Spleen (tissue), 11 donors: Measurements from ENCODE around the gene PPP1R3C. TPM values are rescaled to one million over a fixed set of nuclear protein-coding genes. Genes with fewer than 3 reads are reported as not detected.
A peak's percentile ranks its signal among the peaks of the same experiment; 100 is the strongest.

Experiments used
- DNase-seq: peaks from one replicate; pipeline ENCODE4 v3.0.0-alpha.2; 2020
- H3K27ac ChIP-seq, 8 donors: fragments of 200-600 bp; sonication (generic) in 7 of 8; 1 replicate in 4 of 8; 2 replicates in 4 of 8; pipeline versions ENCODE4 v1.5.0 to v1.8.0; 2016 to 2021; ENCODE audit warnings: inconsistent platforms in 4 of 8, mild to moderate bottlenecking in 4 of 8, moderate library complexity in 1 of 8
- H3K27me3 ChIP-seq, 7 donors: fragments of 200-600 bp; sonication (generic) in 6 of 7; replicated peaks in 1 of 7; 1 replicate in 4 of 7; 2 replicates in 3 of 7; pipeline versions ENCODE4 v1.5.0 to v1.8.0; 2016 to 2021; ENCODE audit warnings: inconsistent platforms in 3 of 7, mild to moderate bottlenecking in 1 of 7
- H3K36me3 ChIP-seq, 6 donors: fragments of 200-600 bp; sonication (generic) in 5 of 6; 1 replicate in 4 of 6; 2 replicates in 2 of 6; pipeline versions ENCODE4 v1.5.0 to v1.8.0; 2016 to 2021; ENCODE audit warnings: inconsistent platforms in 2 of 6
- H3K4me1 ChIP-seq, 6 donors: fragments of 200-600 bp; sonication (generic) in 5 of 6; 1 replicate in 3 of 6; 2 replicates in 3 of 6; pipeline versions ENCODE4 v1.5.0 to v1.8.0; 2016 to 2021; ENCODE audit warnings: inconsistent platforms in 3 of 6
- H3K4me3 ChIP-seq, 8 donors: fragments of 200-600 bp; sonication (generic) in 7 of 8; 1 replicate in 4 of 8; 2 replicates in 4 of 8; pipeline versions ENCODE4 v1.5.0 to v1.8.0; 2016 to 2021; ENCODE audit warnings: inconsistent platforms in 4 of 8, mild to moderate bottlenecking in 4 of 8, moderate library complexity in 2 of 8
- H3K9me3 ChIP-seq, 8 donors: fragments of 200-600 bp; sonication (generic) in 7 of 8; 1 replicate in 4 of 8; 2 replicates in 4 of 8; pipeline versions ENCODE4 v1.5.0 to v1.8.0; 2016 to 2021; ENCODE audit warnings: inconsistent platforms in 4 of 8
- POLR2A ChIP-seq, 3 donors: fragments of 450-650 bp; IDR thresholded peaks; one replicate each; pipeline ENCODE4 v1.5.1; 2017; ENCODE audit warnings: antibody characterized with exemption in 3 of 3, mild to moderate bottlenecking in 1 of 3
- POLR2AphosphoS5 ChIP-seq, 3 donors: sonication (generic); formaldehyde crosslinking; IDR thresholded peaks; one replicate each; pipeline ENCODE4 v1.5.1; 2017; ENCODE audit warnings: antibody characterized with exemption in 3 of 3
- WGBS, 5 donors: extraction: QIAGEN DNeasy Blood & Tissue Kit in 3 of 5; methylation state at CpG; one replicate each; pipeline versions ENCODE4 v1.1.5 to v1.1.7; 2013 to 2018; 5-methylcytosine and 5-hydroxymethylcytosine counted together
- intact Hi-C: fragments of 100-400 bp; cut with DNase I; formaldehyde crosslinking; loops from one replicate; pipeline ENCODE4 v1.15.0; 2023; ENCODE audit warnings: low total_unique reads
- polyA plus RNA-seq, 3 donors: library from polyadenylated mRNA; stranded (reverse); fragments of 200-250 nt; gene quantifications; one replicate each; pipeline ENCODE4 v1.2.1, GENCODE V29; 2013
- total RNA-seq, 7 donors: library from RNA; depleted of rRNA in 3 of 7; stranded (reverse); fragments of >200 nt in 3 of 7; fragmentation: NEBNext Ultra II Directional in 4 of 7; extraction: Animal tissue kit (Norgen Biotek cat#: 25700) in 4 of 7; gene quantifications; one replicate each; pipeline versions ENCODE4 v1.1.0 to v1.2.1, GENCODE V29; 2016 to 2021
- TF ChIP-seq, protein P1 (sequence below), 11 experiments: fragments of 200-600 bp in 7 of 11; fragments of 450-650 bp in 4 of 11; sonication (generic) in 4 of 11; IDR thresholded peaks in 8 of 11; conservative IDR thresholded peaks in 3 of 11; 1 replicate in 7 of 11; 2 replicates in 4 of 11; pipeline versions ENCODE4 v1.4.0 to v1.8.0; 2016 to 2021; ENCODE audit warnings: antibody characterized with exemption in 11 of 11, inconsistent platforms in 4 of 11, mild to moderate bottlenecking in 1 of 11
- donor health status: healthy with polysubstance abuse.
- donor health status: DM: no; HTN: no; CAD: no; lungs with moderate emphysema.
- donor health status: DM: no; HTN: no; CAD: no.
- donor health status: Bipolar disorder and iron deficiency.
- donor health status: healthy.
- donor health status: DM: no; HTN: no; CAD: no.
- donor health status: DM: yes; HTN: yes; CAD: no.

Gene PPP1R3C
- total and polyA plus RNA-seq, 10 donors, result 0.99 to 8.8 (median 4.2) TPM

DNA sequence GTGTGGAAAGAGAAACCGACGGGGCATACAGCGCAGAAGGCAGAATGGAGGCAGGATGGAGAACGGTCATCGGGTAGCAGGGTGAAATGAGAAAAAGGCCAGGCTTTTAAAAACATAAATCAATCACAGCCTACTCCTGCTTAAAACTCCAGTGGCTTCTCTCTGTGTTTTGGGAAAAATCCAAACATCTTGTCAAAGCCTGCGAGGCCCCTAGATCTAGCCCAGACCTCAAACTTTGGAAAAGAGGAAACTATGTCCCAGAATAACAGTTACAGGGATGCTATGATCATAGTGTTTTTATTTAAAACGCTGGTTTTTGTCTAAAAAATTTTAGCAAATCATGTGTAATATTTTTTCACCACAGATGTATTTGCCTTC, 41.1 kb downstream of the PPP1R3C start:
- WGBS, 5 donors, result 50 to 57% (median 54%) methylated on average over 7 of the region's 7 CpGs
- no peak for TF ChIP-seq POLR2AphosphoS5 (IDR thresholded peaks at IDR 0.05)
- no peak for TF ChIP-seq POLR2A (IDR thresholded peaks at IDR 0.05)
- TF ChIP-seq, protein P1, sequence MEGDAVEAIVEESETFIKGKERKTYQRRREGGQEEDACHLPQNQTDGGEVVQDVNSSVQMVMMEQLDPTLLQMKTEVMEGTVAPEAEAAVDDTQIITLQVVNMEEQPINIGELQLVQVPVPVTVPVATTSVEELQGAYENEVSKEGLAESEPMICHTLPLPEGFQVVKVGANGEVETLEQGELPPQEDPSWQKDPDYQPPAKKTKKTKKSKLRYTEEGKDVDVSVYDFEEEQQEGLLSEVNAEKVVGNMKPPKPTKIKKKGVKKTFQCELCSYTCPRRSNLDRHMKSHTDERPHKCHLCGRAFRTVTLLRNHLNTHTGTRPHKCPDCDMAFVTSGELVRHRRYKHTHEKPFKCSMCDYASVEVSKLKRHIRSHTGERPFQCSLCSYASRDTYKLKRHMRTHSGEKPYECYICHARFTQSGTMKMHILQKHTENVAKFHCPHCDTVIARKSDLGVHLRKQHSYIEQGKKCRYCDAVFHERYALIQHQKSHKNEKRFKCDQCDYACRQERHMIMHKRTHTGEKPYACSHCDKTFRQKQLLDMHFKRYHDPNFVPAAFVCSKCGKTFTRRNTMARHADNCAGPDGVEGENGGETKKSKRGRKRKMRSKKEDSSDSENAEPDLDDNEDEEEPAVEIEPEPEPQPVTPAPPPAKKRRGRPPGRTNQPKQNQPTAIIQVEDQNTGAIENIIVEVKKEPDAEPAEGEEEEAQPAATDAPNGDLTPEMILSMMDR (IDR thresholded peaks at IDR 0.05 in 8 of 11, conservative IDR thresholded peaks at IDR 0.05 in 3 of 11), result no peak
- peaks cover 0 to 31% (median 0%) of the 10 kb centered on the region in 6 donors for H3K4me1 ChIP-seq
- no peak for DNase-seq
- H3K36me3 ChIP-seq, result no peaks in the 10 kb centered on the region
- no peak overlapping the region for H3K4me3 ChIP-seq
- H3K27me3 ChIP-seq, result peaks cover 0 to 22% (median 0%) of the 10 kb centered on the region in 7 donors
- peak overlapping the region in 7 of 8 donors; percentile 36 to 69 (median 55) for H3K27ac ChIP-seq
- H3K9me3 ChIP-seq, result no peaks in the 10 kb centered on the region
- intact Hi-C loops, result no loop called here

DNA sequence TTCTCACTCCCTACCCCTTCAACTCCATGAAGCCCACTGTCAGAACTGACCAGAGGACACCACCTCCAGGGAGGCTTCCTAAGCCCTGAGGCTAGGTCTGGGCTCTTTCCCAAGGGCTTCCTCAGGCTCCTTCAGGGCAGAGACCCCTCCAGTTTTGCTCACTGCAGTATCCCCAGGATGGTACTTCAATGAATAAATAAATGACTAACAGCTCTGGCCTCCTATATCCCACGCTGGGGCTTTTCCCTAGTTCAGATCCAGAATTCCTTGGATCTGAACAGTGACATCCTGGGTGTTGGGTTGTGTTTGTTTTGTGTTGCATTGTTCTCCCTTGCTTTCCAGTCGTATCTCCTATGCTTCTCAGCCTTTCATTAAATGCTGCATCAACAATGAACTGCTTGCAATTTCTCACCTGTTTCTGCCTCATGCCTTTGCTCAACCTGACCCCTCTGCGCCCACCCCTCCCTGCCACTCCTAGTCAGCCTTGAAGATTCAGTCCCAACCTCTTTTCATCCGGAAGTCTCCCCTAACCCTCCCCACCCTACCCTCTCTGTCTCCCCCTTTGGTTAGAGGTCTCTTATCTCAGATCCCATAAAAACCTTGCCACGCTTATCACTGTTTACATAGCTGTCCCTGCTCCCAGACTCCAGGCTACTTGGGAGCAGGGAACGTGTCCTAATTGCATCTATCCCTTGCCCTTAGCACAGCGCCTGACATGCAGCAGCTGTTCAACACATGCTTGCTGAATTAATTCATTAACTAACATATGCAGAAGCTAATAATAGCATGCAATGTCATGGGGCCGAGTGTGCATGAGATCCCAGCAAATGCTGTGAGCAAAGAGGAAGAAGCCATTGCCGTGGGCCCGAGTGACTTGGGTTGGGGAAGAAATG, 41.7 kb downstream of the PPP1R3C start:
- intact Hi-C loops, result no loop called here
- Histone ChIP-seq H3K36me3 (no peaks in the 10 kb centered on the region), H3K27me3 (peaks cover 0 to 27% (median 0%) of the 10 kb centered on the region in 7 donors), H3K4me3 (no peak overlapping the region), H3K27ac (peak overlapping the region in 7 of 8 donors; percentile 36 to 69 (median 58)), H3K9me3 (no peaks in the 10 kb centered on the region), H3K4me1 (peaks cover 0 to 31% (median 0%) of the 10 kb centered on the region in 6 donors)
- DNase-seq, result no peak
- TF ChIP-seq POLR2AphosphoS5 (IDR thresholded peaks at IDR 0.05) (peak in 1 of 3 donors; percentile 54), POLR2A (IDR thresholded peaks at IDR 0.05) (no peak)
- WGBS, 5 donors, result 47 to 60% (median 56%) methylated on average over 10 of the region's 10 CpGs

DNA sequence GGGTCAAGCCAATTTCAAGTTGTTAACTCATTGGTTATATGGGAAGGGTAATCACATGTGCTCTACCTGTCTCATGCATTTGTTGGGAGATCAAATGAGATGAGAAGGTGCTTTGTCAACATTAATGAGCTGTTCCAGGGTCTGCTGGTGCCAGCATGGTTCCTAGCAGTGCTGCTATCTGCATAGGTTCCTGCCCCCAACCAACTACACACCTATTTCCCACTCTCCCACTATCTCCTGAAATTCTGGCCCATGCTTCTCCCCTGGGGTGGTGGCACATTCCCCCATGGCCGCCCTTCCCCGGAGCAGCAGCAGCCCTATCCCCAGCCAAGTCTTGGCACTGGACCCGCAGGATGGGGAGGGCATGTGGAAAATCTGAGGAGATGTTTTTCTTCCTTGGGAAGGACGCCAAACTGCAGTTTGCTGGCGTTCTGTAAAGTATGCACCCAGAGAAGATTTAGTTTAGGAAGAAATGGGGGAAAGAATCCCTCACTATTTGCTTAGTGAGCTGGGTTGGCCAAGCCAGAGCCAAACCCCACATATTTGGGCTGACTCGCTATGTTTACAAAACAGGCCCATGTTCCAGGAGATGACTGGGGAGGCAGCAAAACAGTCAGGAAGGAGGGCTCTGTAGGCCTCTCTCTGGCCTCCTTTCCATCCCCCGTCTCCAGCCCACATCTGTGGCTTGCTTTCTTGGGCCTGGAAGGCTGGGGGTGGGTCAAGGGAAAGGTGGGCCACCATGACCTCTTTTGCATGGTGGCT, 42.5 kb downstream of the PPP1R3C start:
- intact Hi-C loops, result no loop called here
- Histone ChIP-seq H3K36me3 (no peaks in the 10 kb centered on the region), H3K27me3 (peaks cover 0 to 23% (median 0%) of the 10 kb centered on the region in 7 donors), H3K27ac (peak overlapping the region in 7 of 8 donors; percentile 36 to 69 (median 47)), H3K4me3 (no peak overlapping the region), H3K9me3 (no peaks in the 10 kb centered on the region), H3K4me1 (peaks cover 0 to 31% (median 0%) of the 10 kb centered on the region in 6 donors)
- WGBS, 5 donors, result 73 to 87% (median 78%) methylated on average over 7 of the region's 7 CpGs
- DNase-seq, result no peak
- TF ChIP-seq POLR2A (IDR thresholded peaks at IDR 0.05) (no peak), POLR2AphosphoS5 (IDR thresholded peaks at IDR 0.05) (peak in 1 of 3 donors; percentile 8)
- TF ChIP-seq, protein P1 (IDR thresholded peaks at IDR 0.05 in 8 of 11, conservative IDR thresholded peaks at IDR 0.05 in 3 of 11), result no peak

DNA sequence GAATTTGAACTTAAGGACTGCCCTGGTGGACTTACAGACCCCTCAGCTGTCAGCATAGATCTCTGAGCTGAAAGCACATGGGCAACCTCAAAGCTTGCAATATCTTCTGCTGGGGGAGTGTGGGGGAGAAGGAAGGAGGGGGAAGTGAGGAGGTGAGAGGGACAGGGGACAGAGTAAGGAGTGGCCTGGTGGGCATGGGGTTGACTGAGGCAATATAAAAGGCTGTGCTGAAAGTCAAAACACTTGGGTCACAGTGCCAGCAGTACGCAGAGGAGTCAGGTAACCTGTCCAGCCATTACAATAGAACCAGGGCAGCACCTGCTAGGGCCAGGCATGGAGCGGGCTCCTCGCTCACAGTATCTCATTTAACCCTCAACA, 43.2 kb downstream of the PPP1R3C start:
- H3K4me1 ChIP-seq, result peaks cover 0 to 31% (median 0%) of the 10 kb centered on the region in 6 donors
- H3K9me3 ChIP-seq, result no peaks in the 10 kb centered on the region
- no peak for DNase-seq
- intact Hi-C loops, result no loop called here
- TF ChIP-seq POLR2A (IDR thresholded peaks at IDR 0.05) (no peak), POLR2AphosphoS5 (IDR thresholded peaks at IDR 0.05) (no peak)
- TF ChIP-seq, protein P1 (IDR thresholded peaks at IDR 0.05 in 8 of 11, conservative IDR thresholded peaks at IDR 0.05 in 3 of 11), result no peak
- H3K27me3 ChIP-seq, result peaks cover 0 to 23% (median 0%) of the 10 kb centered on the region in 7 donors
- WGBS, 5 donors, result 71 to 91% (median 83%) methylated on average over 3 of the region's 3 CpGs
- H3K36me3 ChIP-seq, result no peaks in the 10 kb centered on the region
- H3K4me3 ChIP-seq, result no peak overlapping the region
- H3K27ac ChIP-seq, result peak overlapping the region in 5 of 8 donors; percentile 6 to 69 (median 47)
